Measurements from ENCODE around the gene FGA. TPM values are rescaled to one million over a fixed set of nuclear protein-coding genes. Genes with fewer than 3 reads are reported as not detected.

FGA gene
- total and polyA plus RNA-seq, 4 donors: 8,747 to 25,210 (median 14,399) TPM

GRCh38 chr4:154615211-154615610 is 24.7 kb upstream of the FGA start:
- Histone ChIP-seq H3K9me3 (ENCODE audit: control insufficient read depth in 4 of 4, low read length in 3 of 4) (no peaks in the 10 kb centered on the region), H3K9ac (ENCODE audit: low read depth in 1 of 2, low read length in 2 of 2) (no peak overlapping the region), H3K36me3 (ENCODE audit: control insufficient read depth in 4 of 4, insufficient read depth in 3 of 4, low read depth in 1 of 4, low read length in 3 of 4) (peaks cover 0 to 6% (median 4%) of the 10 kb centered on the region in 4 donors), H3K27me3 (ENCODE audit: control insufficient read depth in 4 of 4, insufficient read depth in 4 of 4, low read length in 3 of 4) (no peaks in the 10 kb centered on the region), H3K4me1 (ENCODE audit: control insufficient read depth in 4 of 4, insufficient read depth in 4 of 4, low read length in 3 of 4) (peaks cover 7 to 53% (median 48%) of the 10 kb centered on the region in 4 donors), H3K27ac (ENCODE audit: low read depth in 1 of 2, low read length in 2 of 2) (peak overlapping the region; percentile 74 to 89), H3K4me3 (ENCODE audit: low read depth in 1 of 3, low read length in 3 of 3) (peak overlapping the region in 1 of 3 donors; percentile 52)
- DNase-seq (ENCODE audit: low spot score): no peak
- TF ChIP-seq, protein P1, sequence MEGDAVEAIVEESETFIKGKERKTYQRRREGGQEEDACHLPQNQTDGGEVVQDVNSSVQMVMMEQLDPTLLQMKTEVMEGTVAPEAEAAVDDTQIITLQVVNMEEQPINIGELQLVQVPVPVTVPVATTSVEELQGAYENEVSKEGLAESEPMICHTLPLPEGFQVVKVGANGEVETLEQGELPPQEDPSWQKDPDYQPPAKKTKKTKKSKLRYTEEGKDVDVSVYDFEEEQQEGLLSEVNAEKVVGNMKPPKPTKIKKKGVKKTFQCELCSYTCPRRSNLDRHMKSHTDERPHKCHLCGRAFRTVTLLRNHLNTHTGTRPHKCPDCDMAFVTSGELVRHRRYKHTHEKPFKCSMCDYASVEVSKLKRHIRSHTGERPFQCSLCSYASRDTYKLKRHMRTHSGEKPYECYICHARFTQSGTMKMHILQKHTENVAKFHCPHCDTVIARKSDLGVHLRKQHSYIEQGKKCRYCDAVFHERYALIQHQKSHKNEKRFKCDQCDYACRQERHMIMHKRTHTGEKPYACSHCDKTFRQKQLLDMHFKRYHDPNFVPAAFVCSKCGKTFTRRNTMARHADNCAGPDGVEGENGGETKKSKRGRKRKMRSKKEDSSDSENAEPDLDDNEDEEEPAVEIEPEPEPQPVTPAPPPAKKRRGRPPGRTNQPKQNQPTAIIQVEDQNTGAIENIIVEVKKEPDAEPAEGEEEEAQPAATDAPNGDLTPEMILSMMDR (IDR thresholded peaks at IDR 0.05; ENCODE audit: low read depth, low read length, missing input control): peak; percentile 9
- TF ChIP-seq, protein P2, sequence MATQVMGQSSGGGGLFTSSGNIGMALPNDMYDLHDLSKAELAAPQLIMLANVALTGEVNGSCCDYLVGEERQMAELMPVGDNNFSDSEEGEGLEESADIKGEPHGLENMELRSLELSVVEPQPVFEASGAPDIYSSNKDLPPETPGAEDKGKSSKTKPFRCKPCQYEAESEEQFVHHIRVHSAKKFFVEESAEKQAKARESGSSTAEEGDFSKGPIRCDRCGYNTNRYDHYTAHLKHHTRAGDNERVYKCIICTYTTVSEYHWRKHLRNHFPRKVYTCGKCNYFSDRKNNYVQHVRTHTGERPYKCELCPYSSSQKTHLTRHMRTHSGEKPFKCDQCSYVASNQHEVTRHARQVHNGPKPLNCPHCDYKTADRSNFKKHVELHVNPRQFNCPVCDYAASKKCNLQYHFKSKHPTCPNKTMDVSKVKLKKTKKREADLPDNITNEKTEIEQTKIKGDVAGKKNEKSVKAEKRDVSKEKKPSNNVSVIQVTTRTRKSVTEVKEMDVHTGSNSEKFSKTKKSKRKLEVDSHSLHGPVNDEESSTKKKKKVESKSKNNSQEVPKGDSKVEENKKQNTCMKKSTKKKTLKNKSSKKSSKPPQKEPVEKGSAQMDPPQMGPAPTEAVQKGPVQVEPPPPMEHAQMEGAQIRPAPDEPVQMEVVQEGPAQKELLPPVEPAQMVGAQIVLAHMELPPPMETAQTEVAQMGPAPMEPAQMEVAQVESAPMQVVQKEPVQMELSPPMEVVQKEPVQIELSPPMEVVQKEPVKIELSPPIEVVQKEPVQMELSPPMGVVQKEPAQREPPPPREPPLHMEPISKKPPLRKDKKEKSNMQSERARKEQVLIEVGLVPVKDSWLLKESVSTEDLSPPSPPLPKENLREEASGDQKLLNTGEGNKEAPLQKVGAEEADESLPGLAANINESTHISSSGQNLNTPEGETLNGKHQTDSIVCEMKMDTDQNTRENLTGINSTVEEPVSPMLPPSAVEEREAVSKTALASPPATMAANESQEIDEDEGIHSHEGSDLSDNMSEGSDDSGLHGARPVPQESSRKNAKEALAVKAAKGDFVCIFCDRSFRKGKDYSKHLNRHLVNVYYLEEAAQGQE (IDR thresholded peaks at IDR 0.05): no peak
- TF ChIP-seq RAD21 (IDR thresholded peaks at IDR 0.05) (no peak), TAF1 (conservative IDR thresholded peaks at IDR 0.05) (peak; percentile 9), FOXA1 (IDR thresholded peaks at IDR 0.05) (no peak), HNF4A (conservative IDR thresholded peaks at IDR 0.05) (peak; percentile 17 to 28), NR2F2 (IDR thresholded peaks at IDR 0.05) (no peak), RXRA (IDR thresholded peaks at IDR 0.05) (peak in 1 of 2 donors; percentile 37), ZBTB33 (IDR thresholded peaks at IDR 0.05) (no peak), YY1 (IDR thresholded peaks at IDR 0.05) (peak; percentile 28), SP1 (IDR thresholded peaks at IDR 0.05) (peak; percentile 61)
- TF ChIP-seq, protein P3, sequence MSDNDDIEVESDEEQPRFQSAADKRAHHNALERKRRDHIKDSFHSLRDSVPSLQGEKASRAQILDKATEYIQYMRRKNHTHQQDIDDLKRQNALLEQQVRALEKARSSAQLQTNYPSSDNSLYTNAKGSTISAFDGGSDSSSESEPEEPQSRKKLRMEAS (IDR thresholded peaks at IDR 0.05): peak; percentile 20
- TF ChIP-seq, protein P4, sequence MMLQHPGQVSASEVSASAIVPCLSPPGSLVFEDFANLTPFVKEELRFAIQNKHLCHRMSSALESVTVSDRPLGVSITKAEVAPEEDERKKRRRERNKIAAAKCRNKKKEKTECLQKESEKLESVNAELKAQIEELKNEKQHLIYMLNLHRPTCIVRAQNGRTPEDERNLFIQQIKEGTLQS (IDR thresholded peaks at IDR 0.05): no peak
- WGBS: 36% methylated on average over 1 of the region's 1 CpG

DNA sequence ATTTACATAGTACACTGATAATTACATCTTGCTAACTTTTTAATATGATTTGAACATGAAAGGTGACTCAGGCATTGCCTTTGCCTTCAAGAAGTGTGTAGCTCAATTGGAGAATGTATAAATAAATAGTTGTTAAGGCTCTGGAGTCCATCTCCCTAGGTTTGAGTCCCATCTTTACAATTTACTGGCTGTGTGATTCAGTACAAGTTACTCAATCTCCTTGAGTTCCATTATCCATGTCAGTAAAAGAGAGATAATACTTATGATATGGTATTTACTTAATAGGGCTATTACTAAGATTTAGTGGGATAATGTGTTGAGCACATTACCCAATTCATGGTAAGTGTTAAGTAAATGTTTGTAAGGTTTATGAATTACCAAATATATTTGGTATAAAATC is 23.8 kb upstream of the FGA start:
- Histone ChIP-seq H3K36me3 (ENCODE audit: control insufficient read depth in 4 of 4, insufficient read depth in 3 of 4, low read depth in 1 of 4, low read length in 3 of 4) (peaks cover 0 to 15% (median 10%) of the 10 kb centered on the region in 4 donors), H3K9me3 (ENCODE audit: control insufficient read depth in 4 of 4, low read length in 3 of 4) (no peaks in the 10 kb centered on the region), H3K4me3 (ENCODE audit: low read depth in 1 of 3, low read length in 3 of 3) (no peak overlapping the region), H3K4me1 (ENCODE audit: control insufficient read depth in 4 of 4, insufficient read depth in 4 of 4, low read length in 3 of 4) (peaks cover 4 to 50% (median 41%) of the 10 kb centered on the region in 4 donors), H3K27ac (ENCODE audit: low read depth in 1 of 2, low read length in 2 of 2) (peak overlapping the region in 1 of 2 donors; percentile 74), H3K27me3 (ENCODE audit: control insufficient read depth in 4 of 4, insufficient read depth in 4 of 4, low read length in 3 of 4) (no peaks in the 10 kb centered on the region), H3K9ac (ENCODE audit: low read depth in 1 of 2, low read length in 2 of 2) (peak overlapping the region in 1 of 2 donors; percentile 34)
- no peak for DNase-seq (ENCODE audit: low spot score)
- TF ChIP-seq HNF4A (conservative IDR thresholded peaks at IDR 0.05): no peak
- no peak for TF ChIP-seq ZBTB33 (IDR thresholded peaks at IDR 0.05)
- no peak for TF ChIP-seq YY1 (IDR thresholded peaks at IDR 0.05)
- TF ChIP-seq FOXA1 (IDR thresholded peaks at IDR 0.05): no peak
- no peak for TF ChIP-seq NR2F2 (IDR thresholded peaks at IDR 0.05)
- no peak for TF ChIP-seq EGR1 (IDR thresholded peaks at IDR 0.05; ENCODE audit: low read depth in 2 of 2)
- TF ChIP-seq, protein P2 (IDR thresholded peaks at IDR 0.05): no peak
- TF ChIP-seq SP1 (IDR thresholded peaks at IDR 0.05): no peak
- TF ChIP-seq, protein P3 (IDR thresholded peaks at IDR 0.05): no peak
